Lower leg skin (tissue), 3 donors: ENCODE data around the gene CDX1.

Experiments
- POLR2A ChIP-seq, 2 donors: fragments of 450-650 bp; IDR thresholded peaks; one replicate each; pipeline ENCODE4 v1.6.1; 2016 to 2017; ENCODE audit warnings: antibody characterized with exemption in 2 of 2, mild to moderate bottlenecking in 1 of 2, moderate library complexity in 1 of 2
- TF ChIP-seq, protein P1 (sequence below), 3 donors: fragments of 450-650 bp; IDR thresholded peaks; one replicate each; pipeline ENCODE4 v1.5.1; 2016; ENCODE audit warnings: antibody characterized with exemption in 3 of 3, mild to moderate bottlenecking in 3 of 3, moderate library complexity in 2 of 3

DNA sequence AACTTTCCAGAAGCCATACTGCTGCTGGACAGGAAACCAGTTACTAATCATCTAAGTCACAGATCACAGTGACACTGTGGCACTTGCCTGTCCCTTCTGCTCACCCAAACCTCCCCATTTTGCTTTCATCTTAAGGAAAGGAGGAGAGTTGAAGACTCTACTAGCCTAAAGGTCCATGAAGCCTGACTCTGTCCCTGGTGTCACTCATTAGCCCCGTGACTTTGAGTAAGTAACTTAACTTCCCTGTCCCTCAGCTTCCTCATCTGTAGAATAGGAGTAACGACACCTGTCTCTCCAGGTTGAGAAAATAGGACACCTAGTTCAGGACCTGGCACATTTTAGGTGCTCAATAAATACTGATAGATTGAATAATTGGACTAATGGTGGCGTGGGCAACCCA, 22.7 kb downstream of the CDX1 start:
- TF ChIP-seq, protein P1, sequence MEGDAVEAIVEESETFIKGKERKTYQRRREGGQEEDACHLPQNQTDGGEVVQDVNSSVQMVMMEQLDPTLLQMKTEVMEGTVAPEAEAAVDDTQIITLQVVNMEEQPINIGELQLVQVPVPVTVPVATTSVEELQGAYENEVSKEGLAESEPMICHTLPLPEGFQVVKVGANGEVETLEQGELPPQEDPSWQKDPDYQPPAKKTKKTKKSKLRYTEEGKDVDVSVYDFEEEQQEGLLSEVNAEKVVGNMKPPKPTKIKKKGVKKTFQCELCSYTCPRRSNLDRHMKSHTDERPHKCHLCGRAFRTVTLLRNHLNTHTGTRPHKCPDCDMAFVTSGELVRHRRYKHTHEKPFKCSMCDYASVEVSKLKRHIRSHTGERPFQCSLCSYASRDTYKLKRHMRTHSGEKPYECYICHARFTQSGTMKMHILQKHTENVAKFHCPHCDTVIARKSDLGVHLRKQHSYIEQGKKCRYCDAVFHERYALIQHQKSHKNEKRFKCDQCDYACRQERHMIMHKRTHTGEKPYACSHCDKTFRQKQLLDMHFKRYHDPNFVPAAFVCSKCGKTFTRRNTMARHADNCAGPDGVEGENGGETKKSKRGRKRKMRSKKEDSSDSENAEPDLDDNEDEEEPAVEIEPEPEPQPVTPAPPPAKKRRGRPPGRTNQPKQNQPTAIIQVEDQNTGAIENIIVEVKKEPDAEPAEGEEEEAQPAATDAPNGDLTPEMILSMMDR (IDR thresholded peaks at IDR 0.05), result no peak
- TF ChIP-seq POLR2A (IDR thresholded peaks at IDR 0.05), result no peak
